Activated T-cell treated with anti-CD3 and anti-CD28 coated beads, Interleukin-2, amount 50 U/mL, for 4 hours (primary cell): ENCODE data around the gene NEURL4. TPM values are rescaled to one million over a fixed set of nuclear protein-coding genes. Genes with fewer than 3 reads are reported as not detected.

Source experiments
- ATAC-seq, 2 donors: fragments of 200-7000 bp; cut with Tn5 transposase; one replicate each; pipeline ENCODE4 v1.10.0; 2021
- DNase-seq: peaks from one replicate; pipeline ENCODE4 v3.0.0-alpha.2; 2020
- H3K27me3 Mint-ChIP-seq: one replicate; pipeline ENCODE4 v1.8.0; 2021; ENCODE audit warnings: low read depth, mixed read lengths
- H3K36me3 Mint-ChIP-seq: one replicate; pipeline ENCODE4 v1.8.0; 2022; ENCODE audit warnings: mixed read lengths; ENCODE audit not compliant: insufficient read depth
- H3K4me1 Mint-ChIP-seq: one replicate; pipeline ENCODE4 v1.8.0; 2021; ENCODE audit warnings: low read depth, mixed read lengths
- H3K4me3 Mint-ChIP-seq: one replicate; pipeline ENCODE4 v1.8.0; 2021; ENCODE audit warnings: mild to moderate bottlenecking, moderate library complexity, mixed read lengths
- H3K9me3 Mint-ChIP-seq: one replicate; pipeline ENCODE4 v1.8.0; 2021; ENCODE audit warnings: mixed read lengths
- total RNA-seq, 3 donors: library from RNA; stranded (reverse); gene quantifications; one replicate each; pipeline ENCODE4 v1.2.1, GENCODE V29; 2021

Gene NEURL4
- total RNA-seq, 3 donors from 2014 or later, result 73.1 to 88.0 (median 82.4) TPM

DNA sequence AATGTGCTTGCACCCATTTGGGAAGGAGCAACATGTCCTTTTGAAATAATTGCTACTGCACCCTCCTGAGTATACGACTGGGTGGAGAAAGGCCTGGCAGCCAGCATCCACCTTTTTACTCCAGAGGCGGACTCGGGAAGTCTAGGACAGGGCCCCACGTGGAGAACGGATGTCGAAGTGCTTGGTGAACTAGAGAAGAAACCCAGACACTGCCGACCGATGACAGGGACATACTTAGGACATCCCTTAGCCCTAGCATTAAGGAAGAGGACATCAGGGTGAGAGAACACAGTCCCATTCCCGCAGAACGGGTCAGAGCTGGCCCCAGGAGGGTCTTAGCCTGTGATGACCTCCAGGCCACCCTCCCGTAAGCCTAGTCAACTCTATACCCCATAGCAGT lies 38.5 kb downstream of the NEURL4 start:
- no peak for ATAC-seq

DNA sequence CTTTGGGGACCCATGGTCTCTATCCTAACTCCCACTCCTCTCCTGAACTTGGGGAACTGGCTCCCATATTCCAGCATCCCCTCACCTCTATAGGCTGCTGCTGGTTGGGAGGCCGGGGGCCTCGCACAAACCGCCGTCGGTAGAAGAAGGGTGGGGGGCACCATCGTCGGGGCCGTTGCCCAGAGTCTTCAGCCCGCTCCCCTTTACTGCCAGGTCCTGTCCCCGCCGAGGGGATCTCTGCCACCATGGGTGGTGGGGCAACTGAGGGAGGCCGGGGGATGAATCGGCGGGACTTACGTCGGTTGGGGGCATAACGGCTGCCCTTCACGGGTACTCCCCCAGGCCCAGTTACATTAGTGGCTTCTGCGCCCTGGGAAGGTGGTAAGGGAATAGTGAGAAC lies 39.0 kb downstream of the NEURL4 start:
- Mint-ChIP-seq H3K27me3 (peaks cover 32% of the 10 kb centered on the region), H3K4me1 (peaks cover 9% of the 10 kb centered on the region), H3K4me3 (no peak overlapping the region), H3K36me3 (no peaks in the 10 kb centered on the region), H3K9me3 (no peaks in the 10 kb centered on the region)
- no peak for DNase-seq
- ATAC-seq, result no peak

More for the DNA sequence above, 38.5 kb downstream of the NEURL4 start:
- Mint-ChIP-seq H3K36me3 (no peaks in the 10 kb centered on the region), H3K27me3 (peaks cover 33% of the 10 kb centered on the region), H3K9me3 (no peaks in the 10 kb centered on the region), H3K4me3 (no peak overlapping the region), H3K4me1 (peaks cover 12% of the 10 kb centered on the region)
- no peak for DNase-seq

DNA sequence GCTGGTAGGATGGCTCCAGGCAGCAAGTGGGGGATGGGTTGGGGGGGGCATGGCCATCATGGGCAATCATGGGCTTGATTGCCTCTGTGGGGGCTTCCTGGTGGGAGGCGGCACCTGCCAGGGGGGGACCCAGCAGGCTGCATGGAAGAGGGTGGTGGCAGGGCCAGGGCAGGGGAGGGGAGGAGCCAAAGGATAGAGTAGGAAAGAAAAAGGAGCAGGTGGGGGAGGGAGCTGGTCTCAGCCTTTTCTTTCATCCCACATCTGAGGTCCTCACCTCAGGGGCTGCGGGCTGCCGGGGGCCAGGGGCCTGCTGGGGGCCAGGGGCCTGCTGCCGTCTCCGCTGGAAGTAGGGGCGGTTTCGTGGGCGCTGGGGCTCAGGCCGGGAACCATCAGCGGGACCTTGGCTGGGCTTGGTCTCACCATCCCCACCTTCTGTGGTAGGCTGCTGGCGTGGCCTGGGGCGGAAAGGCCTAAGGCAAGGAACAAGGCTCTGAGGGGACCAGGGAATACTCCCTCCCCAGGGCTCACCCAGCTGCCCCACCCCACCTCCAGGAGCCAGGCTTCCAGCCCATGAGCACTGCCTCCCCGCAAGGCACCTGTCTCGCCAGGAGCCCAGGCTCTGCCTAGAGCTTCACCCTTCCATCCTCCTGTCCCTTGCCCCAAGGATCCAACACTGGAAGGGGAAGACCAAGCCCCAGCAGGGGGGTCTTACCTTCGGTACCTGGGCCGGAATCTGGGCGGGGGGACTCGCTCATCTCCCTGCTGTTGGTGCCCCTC lies 39.7 kb downstream of the NEURL4 start:
- ATAC-seq (no peak), DNase-seq (no peak)
- H3K4me3 Mint-ChIP-seq, result no peak overlapping the region
- no peaks in the 10 kb centered on the region for H3K36me3 Mint-ChIP-seq
- peaks cover 34% of the 10 kb centered on the region for H3K27me3 Mint-ChIP-seq
- H3K4me1 Mint-ChIP-seq, result peaks cover 5% of the 10 kb centered on the region
- H3K9me3 Mint-ChIP-seq, result no peaks in the 10 kb centered on the region

DNA sequence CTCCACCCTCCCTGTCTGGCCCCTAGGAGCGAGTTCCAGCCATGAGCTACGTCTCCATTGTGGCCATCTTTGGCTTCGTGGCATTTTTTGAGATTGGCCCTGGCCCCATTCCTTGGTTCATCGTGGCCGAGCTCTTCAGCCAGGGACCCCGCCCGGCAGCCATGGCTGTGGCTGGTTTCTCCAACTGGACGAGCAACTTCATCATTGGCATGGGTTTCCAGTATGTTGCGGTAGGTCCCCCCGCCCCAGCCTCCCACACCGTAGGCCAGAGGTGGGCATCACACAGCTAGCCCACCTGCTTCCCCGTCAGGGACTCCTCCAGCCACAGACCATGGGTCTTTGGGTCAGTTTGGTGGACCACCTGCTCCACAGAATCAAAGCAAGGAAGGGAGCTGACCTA lies 43.5 kb downstream of the NEURL4 start:
- Mint-ChIP-seq H3K4me1 (peaks cover 14% of the 10 kb centered on the region), H3K4me3 (no peak overlapping the region), H3K9me3 (no peaks in the 10 kb centered on the region), H3K27me3 (peaks cover 38% of the 10 kb centered on the region), H3K36me3 (no peaks in the 10 kb centered on the region)
- DNase-seq, result no peak
- ATAC-seq, result no peak

DNA sequence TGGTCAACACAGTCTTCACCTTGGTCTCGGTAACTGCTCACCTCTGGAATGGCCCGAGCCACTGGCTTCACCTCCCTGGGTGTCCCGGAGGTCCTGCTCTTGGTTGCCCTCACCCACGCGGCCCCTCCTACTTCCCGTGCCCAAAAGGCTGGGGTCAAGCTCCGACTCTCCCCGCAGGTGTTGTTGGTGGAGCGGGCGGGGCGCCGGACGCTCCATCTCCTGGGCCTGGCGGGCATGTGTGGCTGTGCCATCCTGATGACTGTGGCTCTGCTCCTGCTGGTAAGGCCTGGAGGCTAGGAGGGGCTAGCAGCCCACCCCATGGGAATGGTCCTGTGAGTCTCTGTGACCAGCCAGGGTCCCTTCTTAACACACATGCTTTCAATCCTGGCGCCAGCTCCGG lies 44.2 kb downstream of the NEURL4 start:
- ATAC-seq (no peak), DNase-seq (no peak)
- no peak overlapping the region for H3K4me3 Mint-ChIP-seq
- peaks cover 36% of the 10 kb centered on the region for H3K27me3 Mint-ChIP-seq
- no peaks in the 10 kb centered on the region for H3K9me3 Mint-ChIP-seq
- peaks cover 15% of the 10 kb centered on the region for H3K4me1 Mint-ChIP-seq
- H3K36me3 Mint-ChIP-seq, result no peaks in the 10 kb centered on the region

DNA sequence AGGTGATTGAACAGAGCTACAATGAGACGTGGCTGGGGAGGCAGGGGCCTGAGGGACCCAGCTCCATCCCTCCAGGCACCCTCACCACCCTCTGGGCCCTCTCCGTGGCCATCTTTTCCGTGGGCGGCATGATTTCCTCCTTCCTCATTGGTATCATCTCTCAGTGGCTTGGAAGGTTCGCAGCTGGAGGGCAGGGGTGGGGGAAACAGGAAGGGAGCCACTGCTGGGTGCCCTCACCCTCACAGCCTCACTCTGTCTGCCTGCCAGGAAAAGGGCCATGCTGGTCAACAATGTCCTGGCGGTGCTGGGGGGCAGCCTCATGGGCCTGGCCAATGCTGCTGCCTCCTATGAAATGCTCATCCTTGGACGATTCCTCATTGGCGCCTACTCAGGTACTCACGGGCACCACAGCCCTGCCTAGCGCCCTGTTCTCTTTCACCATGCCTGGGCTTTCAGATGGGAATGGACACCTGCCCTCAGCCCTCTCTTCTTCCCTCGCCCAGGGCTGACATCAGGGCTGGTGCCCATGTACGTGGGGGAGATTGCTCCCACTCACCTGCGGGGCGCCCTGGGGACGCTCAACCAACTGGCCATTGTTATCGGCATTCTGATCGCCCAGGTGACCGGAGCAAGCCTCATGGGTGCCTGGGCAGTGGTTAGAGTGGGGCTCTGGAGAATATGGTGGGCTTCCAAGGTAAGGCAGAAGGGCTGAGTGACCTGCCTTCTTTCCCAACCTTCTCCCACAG lies 45.5 kb downstream of the NEURL4 start:
- peaks cover 36% of the 10 kb centered on the region for H3K27me3 Mint-ChIP-seq
- H3K9me3 Mint-ChIP-seq, result no peaks in the 10 kb centered on the region
- no peak for ATAC-seq
- no peak overlapping the region for H3K4me3 Mint-ChIP-seq
- DNase-seq, result no peak
- H3K4me1 Mint-ChIP-seq, result peaks cover 15% of the 10 kb centered on the region
- H3K36me3 Mint-ChIP-seq, result no peaks in the 10 kb centered on the region

DNA sequence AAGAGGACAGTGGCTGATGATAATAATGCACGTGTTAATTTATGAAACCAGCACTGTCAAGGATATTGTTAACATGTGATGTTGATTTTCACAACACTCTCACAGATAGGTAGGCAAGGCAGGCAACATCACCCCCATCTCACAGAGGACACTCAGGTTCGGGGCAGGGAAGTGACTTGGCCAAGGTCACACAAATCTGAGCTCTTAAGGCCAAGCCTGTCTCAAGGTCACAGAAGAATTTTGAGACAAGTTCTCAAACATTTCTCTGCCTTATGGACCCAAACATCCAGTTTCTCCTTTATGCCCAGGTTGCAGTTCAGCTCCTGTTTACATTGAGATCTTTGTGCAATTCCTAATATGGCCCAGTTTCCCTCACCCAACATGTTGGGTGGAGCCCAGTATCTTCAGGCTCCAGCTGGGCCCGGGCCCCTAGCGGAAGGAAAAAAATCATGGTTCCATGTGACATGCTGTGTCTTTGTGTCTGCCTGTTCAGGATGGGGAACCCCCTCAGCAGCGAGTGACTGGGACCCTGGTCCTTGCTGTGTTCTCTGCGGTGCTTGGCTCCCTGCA lies 46.3 kb downstream of the NEURL4 start:
- Mint-ChIP-seq H3K36me3 (no peaks in the 10 kb centered on the region), H3K27me3 (peaks cover 34% of the 10 kb centered on the region), H3K4me3 (no peak overlapping the region), H3K4me1 (peaks cover 15% of the 10 kb centered on the region), H3K9me3 (no peaks in the 10 kb centered on the region)
- DNase-seq, result no peak
- ATAC-seq, result no peak

DNA sequence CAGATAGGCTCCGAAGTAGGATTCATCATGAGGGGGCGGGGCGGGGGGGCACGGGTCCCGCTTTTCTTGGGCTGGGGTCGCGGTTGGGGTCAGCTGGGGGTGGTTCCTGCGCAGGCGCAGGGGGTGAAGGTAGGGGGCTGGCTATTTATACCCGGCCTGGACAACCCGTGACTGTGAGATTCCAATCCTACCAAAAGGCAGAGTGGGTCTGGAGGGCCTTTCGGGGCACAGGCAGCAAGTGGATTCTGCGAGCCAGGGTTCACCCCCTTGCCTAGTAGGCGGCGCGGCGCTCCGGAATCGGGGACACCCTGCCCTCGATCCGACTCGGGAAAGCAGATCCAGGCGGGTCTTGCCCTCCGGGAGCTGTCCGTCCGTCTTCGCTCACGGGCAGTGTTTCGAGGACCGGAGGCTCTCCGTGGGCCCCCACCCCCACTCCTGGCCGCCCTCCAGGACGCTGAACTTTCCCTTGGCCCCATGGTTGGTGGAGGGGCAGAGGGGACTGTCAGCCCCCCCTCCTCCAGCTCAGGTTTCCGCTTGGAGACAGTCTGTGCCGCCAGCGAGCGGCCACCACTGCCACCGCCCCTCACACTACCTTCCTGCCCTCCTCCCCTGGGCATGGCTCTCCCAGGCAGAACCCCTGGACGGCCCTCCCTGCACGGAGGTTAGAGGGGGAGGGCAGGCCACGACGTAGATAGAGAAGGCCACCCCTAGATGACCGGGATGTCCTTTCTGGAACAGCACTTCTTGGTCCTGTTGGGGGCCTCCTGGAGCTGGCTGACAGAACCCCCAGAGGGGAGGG lies 47.0 kb downstream of the NEURL4 start:
- Mint-ChIP-seq H3K4me1 (peaks cover 15% of the 10 kb centered on the region), H3K4me3 (peak overlapping the region; percentile 78), H3K9me3 (no peaks in the 10 kb centered on the region), H3K36me3 (no peaks in the 10 kb centered on the region), H3K27me3 (peaks cover 34% of the 10 kb centered on the region)
- no peak for ATAC-seq
- no peak for DNase-seq

DNA sequence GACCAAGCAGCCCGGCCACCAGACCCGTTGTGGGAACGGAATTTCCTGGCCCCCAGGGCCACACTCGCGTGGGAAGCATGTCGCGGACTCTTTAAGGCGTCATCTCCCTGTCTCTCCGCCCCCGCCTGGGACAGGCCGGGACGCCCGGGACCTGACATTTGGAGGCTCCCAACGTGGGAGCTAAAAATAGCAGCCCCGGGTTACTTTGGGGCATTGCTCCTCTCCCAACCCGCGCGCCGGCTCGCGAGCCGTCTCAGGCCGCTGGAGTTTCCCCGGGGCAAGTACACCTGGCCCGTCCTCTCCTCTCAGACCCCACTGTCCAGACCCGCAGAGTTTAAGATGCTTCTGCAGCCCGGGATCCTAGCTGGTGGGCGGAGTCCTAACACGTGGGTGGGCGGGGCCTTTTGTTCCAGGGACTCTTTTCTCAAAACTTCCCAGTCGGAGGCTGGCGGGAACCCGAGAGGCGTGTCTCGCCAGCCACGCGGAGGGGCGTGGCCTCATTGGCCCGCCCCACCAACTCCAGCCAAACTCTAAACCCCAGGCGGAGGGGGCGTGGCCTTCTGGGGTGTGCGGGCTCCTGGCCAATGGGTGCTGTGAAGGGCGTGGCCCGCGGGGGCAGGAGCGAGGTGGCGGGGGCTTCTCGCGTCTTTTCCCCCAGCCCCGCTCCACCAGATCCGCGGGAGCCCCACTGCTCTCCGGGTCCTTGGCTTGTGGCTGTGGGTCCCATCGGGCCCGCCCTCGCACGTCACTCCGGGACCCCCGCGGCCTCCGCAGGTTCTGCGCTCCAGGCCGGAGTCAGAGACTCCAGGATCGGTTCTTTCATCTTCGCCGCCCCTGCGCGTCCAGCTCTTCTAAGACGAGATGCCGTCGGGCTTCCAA lies 47.8 kb downstream of the NEURL4 start, which contains the start of gene SLC2A4:
Gene SLC2A4 (plus strand): TSS at position 645 of the 879 bp plus-strand sequence. CDS start 217 bp downstream, at position 862.
- H3K36me3 Mint-ChIP-seq, result no peaks in the 10 kb centered on the region
- peaks cover 15% of the 10 kb centered on the region for H3K4me1 Mint-ChIP-seq
- H3K9me3 Mint-ChIP-seq, result no peaks in the 10 kb centered on the region
- H3K4me3 Mint-ChIP-seq, result peak within 1 kb of the TSS; percentile 78
- peak; percentile 85 for DNase-seq
- peaks cover 30% of the 10 kb centered on the region for H3K27me3 Mint-ChIP-seq
- peak; percentile 80 to 87 for ATAC-seq

DNA sequence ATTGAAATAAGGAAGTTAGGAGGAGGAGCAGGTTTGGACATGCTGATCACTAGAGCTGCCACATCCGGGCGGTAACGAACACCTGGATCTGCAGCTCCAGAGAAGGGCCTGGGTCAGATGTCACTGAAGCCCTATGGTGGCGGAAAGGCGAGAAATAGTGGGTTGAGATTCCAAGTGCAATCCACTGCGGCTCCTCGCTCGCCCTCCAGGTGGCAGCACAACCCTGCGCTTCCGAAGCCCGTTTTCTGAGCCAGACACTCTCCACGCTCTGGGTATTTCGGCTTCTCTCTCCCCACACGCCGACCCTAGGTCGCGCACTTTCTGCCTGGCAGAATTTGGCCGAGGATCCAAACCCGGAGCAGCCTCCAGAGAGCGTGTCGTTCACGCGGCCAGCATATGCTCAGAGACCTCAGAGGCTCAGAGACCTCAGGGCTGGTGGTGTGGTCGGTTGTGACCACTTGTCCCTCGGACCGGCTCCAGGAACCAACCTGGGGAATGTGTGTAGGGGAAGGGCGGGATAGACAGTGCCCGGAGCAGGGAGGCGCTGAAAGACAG lies 48.5 kb downstream of the NEURL4 start:
- Mint-ChIP-seq H3K27me3 (peaks cover 28% of the 10 kb centered on the region), H3K4me3 (peak overlapping the region; percentile 78), H3K36me3 (no peaks in the 10 kb centered on the region)

DNA sequence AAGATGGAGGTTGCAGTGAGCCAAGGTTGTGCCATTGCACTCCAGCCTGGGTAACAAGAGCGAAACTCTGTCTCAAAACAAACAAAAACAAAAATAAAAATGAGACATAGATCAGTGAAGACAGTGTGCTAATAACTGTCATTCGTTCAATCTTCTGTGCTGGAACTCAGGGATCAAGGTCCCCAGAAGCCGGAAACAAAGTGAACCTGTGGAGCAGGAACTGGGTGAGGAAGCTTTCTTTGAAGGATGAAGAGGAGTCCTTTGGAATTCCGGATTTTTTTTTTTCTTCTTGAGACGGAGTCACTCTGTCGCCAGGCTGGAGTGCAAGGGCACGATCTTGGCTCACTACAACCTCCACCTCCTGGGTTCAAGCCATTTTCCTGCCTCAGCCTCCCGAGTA lies 49.7 kb downstream of the NEURL4 start:
- no peak overlapping the region for H3K4me3 Mint-ChIP-seq
- H3K36me3 Mint-ChIP-seq, result no peaks in the 10 kb centered on the region
- ATAC-seq (no peak), DNase-seq (no peak)
- H3K27me3 Mint-ChIP-seq, result peaks cover 20% of the 10 kb centered on the region
- no peaks in the 10 kb centered on the region for H3K9me3 Mint-ChIP-seq
- peaks cover 15% of the 10 kb centered on the region for H3K4me1 Mint-ChIP-seq

More for the DNA sequence above, 48.5 kb downstream of the NEURL4 start:
- DNase-seq (peak; percentile 85), ATAC-seq (peak; percentile 78 to 79)
- peaks cover 15% of the 10 kb centered on the region for H3K4me1 Mint-ChIP-seq
- no peaks in the 10 kb centered on the region for H3K9me3 Mint-ChIP-seq

DNA sequence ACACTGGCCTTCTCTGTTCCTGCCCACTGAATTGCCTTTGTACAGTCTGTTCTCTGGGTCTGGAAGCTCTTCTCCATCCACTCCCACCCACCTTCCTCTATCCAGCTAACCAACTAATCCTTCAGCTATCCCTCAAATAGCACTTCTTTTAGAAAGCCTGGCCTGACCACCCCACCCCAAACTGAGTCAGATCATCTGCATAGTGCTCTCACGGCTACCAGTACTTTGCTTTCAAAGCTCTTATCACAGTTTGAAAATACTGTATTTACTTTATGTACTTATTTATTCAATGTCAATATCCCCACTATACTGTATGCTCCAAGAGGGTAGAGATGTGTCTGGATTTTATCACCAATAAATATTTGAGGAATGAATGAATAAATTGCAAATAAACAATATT lies 62.4 kb downstream of the NEURL4 start:
- H3K36me3 Mint-ChIP-seq, result no peaks in the 10 kb centered on the region
- peaks cover 25% of the 10 kb centered on the region for H3K27me3 Mint-ChIP-seq
- H3K9me3 Mint-ChIP-seq, result no peaks in the 10 kb centered on the region
- H3K4me3 Mint-ChIP-seq, result no peak overlapping the region
- DNase-seq (no peak), ATAC-seq (no peak)
- peaks cover 20% of the 10 kb centered on the region for H3K4me1 Mint-ChIP-seq
